Measurements from ENCODE around the gene LINGO3.
A peak's percentile ranks its signal among the peaks of the same experiment; 100 is the strongest.

LINGO3 gene

GRCh38 chr19:2339644-2340310 is 31.8 kb upstream of the LINGO3 start:
- DNase-seq: no peak

DNA sequence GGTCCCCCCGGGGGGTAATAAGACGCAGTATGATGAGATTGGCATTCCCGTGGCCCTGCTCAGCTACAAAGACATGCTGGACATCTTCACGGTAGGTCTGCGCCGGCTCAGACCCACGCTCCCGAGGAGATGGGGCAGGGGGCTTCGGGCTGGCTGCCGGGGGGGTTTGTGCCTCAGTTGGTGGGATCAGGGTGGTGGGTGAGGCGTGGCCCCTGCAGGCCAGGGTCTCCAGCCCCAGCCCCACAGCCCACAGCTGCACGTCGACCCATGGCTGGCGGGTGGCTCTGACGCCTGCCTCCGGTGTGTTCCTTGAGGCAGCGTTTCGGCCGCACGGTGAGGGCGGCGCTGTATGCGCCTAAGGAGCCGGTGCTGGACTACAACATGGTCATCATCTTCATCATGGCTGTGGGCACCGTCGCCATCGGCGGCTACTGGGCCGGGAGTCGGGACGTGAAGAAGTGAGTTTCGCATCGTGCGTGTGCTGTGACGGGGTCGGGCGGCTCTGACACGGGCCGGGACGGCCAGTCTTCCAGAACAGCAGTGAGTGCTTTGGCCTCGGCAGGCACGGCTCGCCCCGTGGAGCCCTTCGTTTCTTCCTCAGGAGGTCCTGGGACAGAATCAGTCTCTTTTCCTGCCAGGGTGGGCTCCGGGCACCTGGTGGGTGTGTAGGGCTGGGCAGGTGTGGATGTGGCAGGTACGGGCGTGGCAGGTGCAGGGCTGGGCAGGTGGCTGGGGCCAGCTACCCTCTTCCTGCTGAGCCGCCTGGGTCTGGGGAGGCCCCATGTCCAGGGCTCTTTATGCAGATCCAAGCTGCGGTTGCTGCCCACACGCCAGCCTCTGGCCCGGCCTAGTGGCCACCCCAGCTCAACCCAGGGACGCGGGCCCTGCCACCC is 31.0 kb upstream of the LINGO3 start:
- no peak for DNase-seq

- no peak for DNase-seq
Observed at GRCh38 chr19:2338055-2338615, 30.2 kb upstream of the LINGO3 start.

DNA sequence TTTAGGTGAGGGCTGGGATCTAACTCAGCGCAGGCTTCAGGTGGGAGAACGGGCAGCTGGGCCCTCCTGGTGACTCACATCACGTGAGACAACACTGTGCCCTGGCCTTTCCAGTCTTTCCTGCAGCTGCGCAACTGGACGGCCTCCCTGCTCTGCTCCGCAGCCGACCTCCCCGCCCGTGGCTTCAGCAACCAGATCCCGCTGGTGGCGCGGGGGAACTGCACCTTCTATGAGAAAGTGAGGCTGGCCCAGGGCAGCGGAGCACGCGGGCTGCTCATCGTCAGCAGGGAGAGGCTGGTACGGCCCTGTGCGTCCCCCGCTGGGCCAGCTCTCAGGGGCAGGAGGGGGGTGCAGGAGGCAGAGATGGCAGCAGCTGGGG is 29.4 kb upstream of the LINGO3 start:
- no peak for DNase-seq

- no peak for DNase-seq
Observed at GRCh38 chr19:2336528-2337328, 28.8 kb upstream of the LINGO3 start.

- DNase-seq: no peak
Observed at GRCh38 chr19:2335848-2336247, 27.9 kb upstream of the LINGO3 start.

DNA sequence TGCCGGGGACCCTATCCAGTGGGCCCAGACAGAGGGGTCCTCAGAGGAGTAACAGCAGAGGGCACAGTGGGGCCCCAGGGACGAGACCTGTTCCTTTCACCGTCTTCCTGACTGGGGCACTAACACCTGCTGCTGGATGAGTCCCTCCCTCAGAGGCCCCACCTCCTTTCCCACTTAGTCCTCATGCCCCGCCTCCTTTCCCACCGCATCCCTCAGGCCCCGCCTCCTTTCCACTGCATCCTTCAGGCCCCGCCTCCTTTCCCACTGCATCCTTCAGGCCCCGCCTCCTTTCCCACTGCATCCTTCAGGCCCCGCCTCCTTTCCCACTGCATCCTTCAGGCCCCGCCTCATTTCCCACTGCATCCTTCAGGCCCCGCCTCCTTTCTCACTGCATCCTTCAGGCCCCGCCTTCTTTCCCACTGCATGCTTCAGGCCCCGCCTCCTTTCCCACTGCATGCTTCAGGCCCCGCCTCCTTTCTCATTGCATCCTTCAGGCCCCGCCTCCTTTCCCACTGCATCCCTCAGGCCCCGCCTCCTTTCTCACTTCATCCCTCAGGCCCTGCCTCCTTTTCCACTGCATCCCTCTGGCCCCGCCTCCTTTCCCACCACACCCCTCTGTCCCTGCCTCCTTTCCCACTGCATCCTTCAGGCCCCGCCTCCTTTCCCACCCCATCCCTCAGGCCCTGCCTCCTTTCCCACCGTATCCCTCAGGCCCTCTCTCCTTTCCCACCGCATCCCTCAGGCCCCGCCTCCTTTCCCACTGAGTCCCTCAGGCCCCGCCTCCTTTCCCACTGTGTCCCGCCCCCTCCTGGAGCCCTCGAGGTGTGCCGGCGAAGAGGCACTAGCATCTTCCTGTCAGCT is 27.3 kb upstream of the LINGO3 start:
- no peak for DNase-seq

- no peak for DNase-seq
Observed at GRCh38 chr19:2334426-2334825, 26.5 kb upstream of the LINGO3 start.

DNA sequence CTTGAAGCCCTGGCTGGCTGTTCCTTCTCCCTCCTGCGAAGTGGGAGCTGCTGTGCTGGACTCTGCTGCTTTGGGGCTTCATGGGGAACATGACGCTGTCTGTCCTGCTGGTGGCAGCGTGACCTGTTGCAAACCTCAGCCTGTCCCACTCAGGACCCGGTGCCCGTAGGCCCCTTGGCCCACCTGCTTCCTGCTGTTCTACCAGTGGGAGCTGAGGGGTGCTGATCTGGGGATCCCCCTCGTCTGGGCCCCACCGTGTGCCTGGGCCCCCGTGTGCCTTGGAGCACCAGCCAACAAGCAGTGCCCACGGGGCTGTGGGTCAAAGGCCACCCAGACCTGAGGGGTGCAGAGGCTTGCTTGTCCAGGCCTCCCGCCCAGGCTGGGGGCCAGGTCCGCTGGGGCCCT is 25.9 kb upstream of the LINGO3 start:
- DNase-seq: no peak

- DNase-seq: no peak
Observed at GRCh38 chr19:2333027-2333806, 25.3 kb upstream of the LINGO3 start.

DNA sequence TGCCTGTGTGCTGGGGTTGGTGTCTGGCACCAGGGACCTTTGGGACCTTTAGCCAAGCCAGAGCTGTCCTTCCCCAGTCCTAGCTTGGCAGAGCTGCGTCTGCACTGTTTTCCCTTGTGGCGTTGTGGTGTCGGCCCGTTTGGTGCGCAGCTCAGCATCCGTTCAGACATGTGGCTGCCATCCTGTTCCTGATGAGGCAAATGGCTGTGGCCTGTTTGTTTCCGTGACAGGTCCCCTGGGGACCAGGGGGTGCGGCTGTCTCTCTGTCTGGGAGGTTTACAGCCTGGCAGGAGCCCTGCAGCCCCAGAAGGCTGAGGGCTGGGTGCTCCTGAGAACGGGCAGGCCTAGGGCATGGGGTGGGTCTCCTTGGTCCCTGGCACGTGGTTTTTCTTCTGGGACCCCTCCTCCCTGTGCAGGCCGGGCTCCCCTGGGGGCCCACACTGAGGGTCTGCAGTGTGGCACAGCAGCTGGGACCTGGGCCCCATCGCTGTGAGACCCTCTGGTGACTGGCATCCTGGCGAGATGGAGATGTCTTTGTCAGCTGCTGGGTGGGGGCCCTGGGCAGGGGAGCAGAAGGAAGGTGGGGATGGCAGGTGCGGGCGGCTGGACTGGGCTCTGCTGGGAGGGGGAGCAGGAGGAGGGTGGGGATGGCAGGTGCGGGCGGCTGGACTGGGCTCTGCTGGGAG is 24.5 kb upstream of the LINGO3 start:
- no peak for DNase-seq

DNA sequence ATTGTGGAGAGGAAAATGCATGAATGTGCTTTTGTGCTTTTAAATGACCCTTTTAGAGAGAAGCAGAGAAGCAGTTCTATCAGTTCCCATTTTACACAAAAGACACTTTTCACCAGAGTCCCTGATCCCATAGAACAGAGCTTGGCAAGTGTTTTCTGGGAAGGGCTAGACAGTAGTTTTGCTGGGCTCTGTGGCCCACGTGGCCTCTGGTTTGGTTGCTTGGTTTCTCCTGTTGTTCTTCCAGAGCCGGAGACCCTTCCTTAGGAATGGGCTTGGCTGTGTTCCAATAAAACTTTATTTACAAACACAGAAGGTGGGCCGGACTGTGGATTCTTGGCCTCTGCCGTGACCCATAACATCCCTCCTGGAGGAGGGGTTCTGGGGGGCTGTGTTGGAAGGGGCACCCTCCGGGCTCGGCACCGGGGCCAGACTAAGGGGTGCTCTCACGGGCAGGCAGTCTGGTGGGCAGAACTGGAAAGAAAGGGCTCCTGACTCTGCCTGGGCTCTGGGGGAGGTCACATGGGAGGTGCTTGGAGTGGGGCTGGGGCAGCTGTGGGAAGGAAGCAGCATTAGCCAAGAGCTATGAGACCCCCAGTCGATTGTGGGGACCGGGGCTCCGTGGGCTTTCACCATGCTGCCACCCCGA is 23.8 kb upstream of the LINGO3 start:
- no peak for DNase-seq

GRCh38 chr19:2330632-2331284 is 22.8 kb upstream of the LINGO3 start:
- no peak for DNase-seq

DNA sequence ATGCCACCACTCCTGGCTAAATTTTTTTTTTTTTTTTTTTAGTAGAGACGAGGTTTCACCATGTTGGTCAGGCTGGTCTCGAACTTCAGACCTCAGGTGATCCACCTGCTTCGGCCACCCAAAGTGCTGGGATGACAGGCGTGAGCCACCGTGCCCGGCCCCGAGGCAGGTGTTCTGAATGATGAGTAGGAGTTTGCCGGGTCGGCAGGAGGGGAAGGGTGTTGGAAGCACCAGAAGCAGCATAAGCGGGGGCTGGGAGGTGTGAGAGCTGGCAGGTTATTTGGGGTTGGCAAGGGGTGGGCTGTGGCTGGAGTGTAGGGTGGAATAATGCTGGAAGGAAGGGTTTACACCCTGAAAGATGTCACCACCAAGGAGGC is 22.3 kb upstream of the LINGO3 start:
- DNase-seq: no peak

DNA sequence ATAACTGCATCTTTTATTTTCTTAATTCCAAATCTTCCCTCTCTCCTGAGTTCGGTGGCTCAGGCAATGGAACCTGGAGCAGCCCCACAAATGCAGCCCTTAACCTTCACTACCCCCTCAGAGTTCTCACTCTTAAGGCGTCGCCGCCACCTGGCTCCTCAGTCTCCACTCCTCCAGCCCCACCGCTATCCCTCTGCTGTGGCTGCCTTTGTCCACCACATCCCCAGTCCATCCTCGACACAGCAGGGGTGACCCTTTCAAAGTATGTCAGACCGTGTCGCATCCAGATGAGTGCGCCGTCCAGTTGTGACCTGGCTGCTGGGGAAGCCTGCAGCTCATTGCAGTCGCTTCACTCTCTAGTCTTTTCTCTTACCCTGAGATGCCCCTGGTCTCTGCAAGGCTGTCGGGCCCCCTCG is 21.6 kb upstream of the LINGO3 start:
- DNase-seq: peak; percentile 15

DNA sequence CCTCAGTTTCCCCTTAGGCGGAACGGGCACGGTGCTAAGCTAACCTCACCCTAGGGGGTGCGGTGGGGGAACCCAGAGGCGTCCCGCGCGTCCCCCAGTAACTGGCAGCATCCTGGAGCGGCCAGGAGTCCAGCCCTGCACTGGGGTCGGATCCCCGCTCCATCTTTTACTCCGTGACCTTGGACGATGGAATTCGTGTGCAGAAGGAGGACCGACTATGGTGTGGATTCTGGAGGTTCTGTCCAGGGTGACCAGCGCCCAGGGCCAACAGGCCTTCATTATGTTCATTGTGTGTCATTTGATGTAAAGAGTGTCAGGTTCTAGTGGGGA is 21.2 kb upstream of the LINGO3 start:
- no peak for DNase-seq

GRCh38 chr19:2328401-2329148 is 20.6 kb upstream of the LINGO3 start, which contains the start of the genes LSM7 and SPPL2B:
Gene LSM7, minus strand, starts transcription at chr19:2328586. Its CDS starts 20 bp downstream, at chr19:2328566.
Gene SPPL2B, plus strand, starts transcription at chr19:2328684. Its CDS starts 26 bp downstream, at chr19:2328710.
- peak; percentile 90 for DNase-seq

DNA sequence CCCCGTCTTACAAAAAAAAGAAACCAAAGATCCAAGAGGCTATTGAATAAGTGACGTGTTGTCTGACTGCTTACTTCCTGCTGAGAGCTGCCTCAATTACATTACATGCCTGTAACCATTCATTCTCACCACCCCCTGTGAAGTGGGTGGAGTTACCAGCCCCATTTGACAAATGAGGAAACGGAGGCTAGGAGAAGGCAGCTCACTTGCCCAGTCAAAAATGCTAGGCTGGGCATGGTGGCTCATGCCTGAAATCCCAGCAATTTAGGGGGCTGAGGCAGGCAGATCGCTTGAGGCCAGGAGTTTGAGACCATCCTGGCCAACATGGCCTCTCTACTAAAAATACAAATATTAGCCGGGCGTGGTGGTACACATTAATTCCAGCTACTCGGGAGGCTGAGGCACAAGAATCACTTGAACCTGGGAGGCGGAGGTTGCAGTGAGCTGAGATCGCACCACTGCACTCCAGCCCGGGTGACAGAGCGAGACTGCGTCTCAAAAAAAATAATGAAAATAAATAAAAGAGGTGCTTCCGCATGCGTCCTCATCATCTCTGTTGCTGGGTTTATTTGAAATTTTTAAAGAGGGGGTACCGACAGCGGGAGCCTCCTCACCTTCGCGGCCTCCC is 19.9 kb upstream of the LINGO3 start:
- peak; percentile 93 for DNase-seq

Measured in hematopoietic multipotent progenitor cell treated with erythropoietin and hydrocortisone succinate and interleukin-3 and kit ligand, for 8 days (in vitro differentiated cells).